HG03135 (cell line): ENCODE measurements around the gene KCNH1.

Experiments
- ATAC-seq: cut with Tn5 transposase; IDR thresholded peaks from one replicate; pipeline ENCODE4 v1.9.1; 2021; ENCODE audit warnings: mild to moderate bottlenecking, moderate library complexity; ENCODE audit not compliant: unreplicated experiment

KCNH1 gene

DNA sequence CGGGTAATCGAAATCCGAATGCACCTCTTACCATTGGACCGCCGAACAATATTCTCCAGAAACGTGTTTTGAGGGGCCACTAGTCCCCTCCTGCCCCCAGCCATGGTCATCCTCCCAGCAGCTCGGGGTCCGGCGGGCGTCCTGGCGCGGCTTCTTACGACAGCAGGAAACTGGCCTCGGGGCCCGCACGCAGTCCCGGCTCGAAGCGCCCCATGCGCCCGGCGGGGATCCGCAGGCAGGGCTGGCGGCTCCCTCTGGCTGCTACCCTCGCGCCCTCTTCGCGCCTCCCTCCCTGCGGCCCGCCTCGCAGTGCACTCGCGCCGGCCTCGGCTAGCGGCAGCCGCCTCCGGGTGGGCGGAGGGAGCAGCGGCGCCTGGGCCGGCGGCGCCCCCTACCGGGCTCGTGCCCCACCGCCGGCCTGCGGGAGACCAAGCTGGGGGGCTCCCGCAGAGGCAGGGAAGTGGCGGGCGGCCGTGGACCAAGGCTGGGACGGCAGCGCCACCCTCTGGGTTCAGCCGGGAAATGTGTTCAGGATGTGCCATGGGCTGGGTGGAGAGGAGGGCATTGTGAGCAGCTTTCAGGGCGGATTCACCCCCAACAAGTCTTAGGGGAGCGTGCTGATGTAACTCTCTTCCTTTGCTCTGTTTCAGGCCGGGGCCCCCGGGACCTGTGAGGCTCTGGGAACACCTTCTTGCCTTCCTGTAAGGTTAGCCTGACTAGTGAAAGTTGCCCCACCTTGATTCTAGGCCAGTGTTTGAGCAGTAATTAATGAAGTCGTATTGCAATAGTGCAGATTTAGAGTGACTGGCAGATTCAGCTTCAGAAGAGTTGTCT lies at the start of gene KCNH1:
KCNH1 (minus strand) TSS at position 313 of the 834 bp plus-strand sequence; CDS start at position 110, 203 bp downstream.
- ATAC-seq, result peak; percentile 77

GRCh38 chr1:211182746-211183145 lies 48.8 kb upstream of the KCNH1 start:
- no peak for ATAC-seq

- ATAC-seq, result no peak
These were observed 40.4 kb upstream of the KCNH1 start for GRCh38 chr1:211174375-211174774.

DNA sequence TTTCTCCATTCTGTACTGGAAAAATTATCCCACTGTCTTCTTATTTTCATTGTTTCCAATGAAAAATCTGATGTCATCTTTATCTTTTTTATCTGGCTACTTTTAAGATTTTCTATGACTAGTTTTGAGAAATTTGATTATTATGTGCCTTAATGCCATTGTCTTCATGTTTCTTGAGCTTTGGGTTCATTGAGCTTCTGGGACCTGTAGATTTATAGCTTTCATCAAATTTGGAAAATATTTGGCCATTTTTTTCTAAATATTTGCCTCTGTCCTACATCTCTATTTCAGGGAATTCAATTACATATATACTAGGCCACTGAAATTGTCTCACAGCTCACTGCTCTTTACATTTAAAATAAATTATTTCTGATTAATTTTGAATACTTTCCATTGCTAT lies 38.7 kb upstream of the KCNH1 start:
- ATAC-seq, result no peak

- no peak for ATAC-seq
These were observed 35.4 kb upstream of the KCNH1 start for GRCh38 chr1:211169353-211169752.

GRCh38 chr1:211158866-211159265 lies 24.9 kb upstream of the KCNH1 start:
- ATAC-seq, result no peak

GRCh38 chr1:211155040-211155439 lies 21.1 kb upstream of the KCNH1 start:
- no peak for ATAC-seq

- ATAC-seq, result no peak
These were observed 20.0 kb upstream of the KCNH1 start for GRCh38 chr1:211153932-211154331.

GRCh38 chr1:211148366-211148765 lies 14.4 kb upstream of the KCNH1 start:
- ATAC-seq, result no peak

DNA sequence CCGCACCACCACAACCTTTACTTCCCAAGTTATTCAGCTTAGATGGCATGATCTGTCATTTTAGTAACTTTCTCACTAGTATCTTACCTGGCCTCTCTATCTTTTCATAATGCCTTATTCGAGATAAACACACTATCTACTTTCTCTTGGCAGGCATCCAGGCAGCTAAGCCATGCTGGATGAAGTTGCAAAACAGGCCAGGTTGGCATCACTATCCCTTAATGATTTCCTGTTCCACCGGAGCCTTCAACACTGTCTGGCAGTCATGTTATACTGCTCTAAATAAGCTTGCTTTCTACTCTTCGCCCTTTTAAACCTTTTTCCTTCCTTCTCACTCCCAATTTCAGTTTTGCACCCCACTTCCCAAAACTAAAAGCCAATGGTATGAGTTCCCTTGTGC lies 12.0 kb upstream of the KCNH1 start:
- ATAC-seq, result no peak

GRCh38 chr1:211135342-211135950 lies 1.5 kb upstream of the KCNH1 start:
- no peak for ATAC-seq

DNA sequence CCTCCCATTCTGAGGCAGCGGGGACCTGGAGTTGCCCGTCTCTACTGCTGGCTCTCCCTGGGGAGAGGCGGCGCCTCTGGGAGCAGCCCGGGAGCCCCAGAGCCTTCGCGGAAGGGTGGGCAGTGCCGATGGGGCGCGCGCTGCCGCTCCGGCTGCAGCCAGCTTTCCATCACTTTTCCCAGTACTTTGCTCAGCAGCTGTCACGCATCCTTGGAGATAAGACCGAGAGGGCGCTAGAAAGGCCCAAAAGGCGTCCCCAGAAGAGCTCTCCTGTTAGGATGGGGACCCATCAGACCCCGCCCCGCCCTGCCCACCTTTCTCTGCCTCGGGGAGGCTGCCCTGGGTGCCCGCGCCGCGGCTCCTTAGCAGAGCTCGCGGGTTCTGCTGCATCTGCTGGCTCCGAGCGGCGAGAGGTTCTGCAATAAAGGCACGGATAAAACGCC lies 534 bp downstream of the KCNH1 start:
- no peak for ATAC-seq

DNA sequence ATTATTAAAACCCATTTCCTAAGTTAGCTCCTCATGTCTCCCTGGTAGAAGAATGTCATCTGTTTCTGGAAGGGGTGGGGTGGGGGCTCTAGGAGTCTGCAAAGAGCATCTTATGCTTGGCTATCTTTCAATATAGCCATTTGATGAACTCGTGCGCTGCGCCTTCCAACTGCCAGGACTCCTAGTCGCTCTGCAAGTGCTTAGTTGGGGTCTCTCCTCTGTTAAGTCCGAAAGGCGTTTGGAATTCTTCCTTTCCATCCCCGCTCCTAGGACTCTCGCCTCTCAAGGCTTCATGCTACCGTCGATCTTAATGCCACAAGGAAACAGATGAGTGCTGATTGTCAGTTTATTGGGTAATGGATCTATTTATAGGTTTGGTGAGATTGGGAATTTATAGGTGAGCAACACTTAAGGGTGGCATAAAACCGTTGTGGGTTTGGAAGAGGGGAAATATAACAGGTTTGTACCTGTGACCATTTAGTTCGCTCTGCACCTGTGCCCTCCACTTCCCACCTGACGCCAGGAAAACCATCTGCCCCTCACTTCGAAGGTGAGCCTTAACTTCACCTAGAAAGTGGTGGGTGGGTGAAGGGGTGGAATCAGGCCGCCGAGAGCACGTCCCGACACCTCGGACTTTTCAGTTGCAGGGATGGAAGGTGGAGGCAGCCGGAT lies 1.1 kb downstream of the KCNH1 start:
- no peak for ATAC-seq

GRCh38 chr1:211129776-211130175 lies 4.2 kb downstream of the KCNH1 start:
- ATAC-seq, result no peak

- ATAC-seq, result no peak
These were observed 6.8 kb downstream of the KCNH1 start for GRCh38 chr1:211127166-211127565.

DNA sequence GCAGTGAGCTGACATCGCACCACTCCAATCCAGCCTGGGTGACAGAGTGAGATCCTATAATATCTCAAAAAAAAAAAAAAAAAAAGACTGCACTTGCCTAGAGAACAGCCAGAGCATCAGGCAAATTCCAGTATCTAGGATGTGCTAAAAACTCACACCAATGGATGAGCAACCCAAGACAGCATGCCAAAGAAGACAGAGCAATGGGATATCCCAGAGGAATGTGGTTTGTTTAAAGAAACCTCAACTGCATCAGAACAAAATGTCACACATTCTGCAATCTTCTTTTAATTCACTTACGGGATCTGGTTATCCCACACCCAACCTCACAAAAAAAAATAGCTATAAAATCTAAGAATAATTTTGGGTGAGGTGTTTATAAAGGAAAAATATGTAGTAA lies 7.3 kb downstream of the KCNH1 start:
- ATAC-seq, result no peak

DNA sequence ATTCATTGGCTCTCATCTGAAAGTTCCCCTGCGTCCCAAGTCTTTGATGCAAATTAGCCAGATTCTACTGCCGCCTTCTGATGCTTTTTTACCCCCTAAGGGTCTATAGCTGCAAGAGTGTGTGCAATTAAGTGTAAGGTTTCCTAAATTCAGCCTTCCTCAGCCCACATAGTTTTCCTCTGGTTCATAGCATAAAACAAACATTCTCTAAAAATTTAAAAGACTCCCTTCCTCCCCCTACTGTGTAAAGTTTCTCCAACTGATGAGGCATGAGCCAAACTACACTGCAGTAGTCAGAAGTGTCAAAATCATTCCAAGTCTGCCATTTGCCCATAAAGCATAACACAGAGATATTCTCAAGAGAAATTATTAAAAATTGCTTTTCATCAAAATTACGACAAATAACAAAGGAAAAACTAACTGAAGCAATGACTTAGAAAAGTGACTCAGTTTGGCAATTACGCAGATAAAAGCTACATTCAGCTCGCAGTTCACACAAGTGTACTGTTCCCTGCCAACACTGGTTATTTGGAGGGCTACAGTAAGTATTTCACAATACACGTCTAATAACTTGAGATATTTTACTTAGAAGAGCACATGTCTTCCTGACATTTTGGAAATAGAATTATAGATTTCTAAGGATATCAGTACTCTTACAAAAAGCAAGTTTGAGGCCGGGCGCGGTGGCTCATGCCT lies 15.4 kb downstream of the KCNH1 start:
- no peak for ATAC-seq

- no peak for ATAC-seq
These were observed 19.5 kb downstream of the KCNH1 start for GRCh38 chr1:211114446-211114845.

- ATAC-seq, result no peak
These were observed 20.4 kb downstream of the KCNH1 start for GRCh38 chr1:211113566-211113965.

GRCh38 chr1:211111351-211111750 lies 22.6 kb downstream of the KCNH1 start:
- no peak for ATAC-seq

- no peak for ATAC-seq
These were observed 32.5 kb downstream of the KCNH1 start for GRCh38 chr1:211101481-211101880.
